RCC 7860 (cell line): Measurements from ENCODE around the gene PHF19.

Source experiments
- DNase-seq: peaks from one replicate; pipeline ENCODE4 v3.0.0-alpha.2; 2015; ENCODE audit warnings: low spot score
- FAIRE-seq: peaks from 2 replicates; lab custom pipeline; 2012; peaks lifted over from hg19 to GRCh38; lab: Jason Lieb, UNC

PHF19 gene

DNA sequence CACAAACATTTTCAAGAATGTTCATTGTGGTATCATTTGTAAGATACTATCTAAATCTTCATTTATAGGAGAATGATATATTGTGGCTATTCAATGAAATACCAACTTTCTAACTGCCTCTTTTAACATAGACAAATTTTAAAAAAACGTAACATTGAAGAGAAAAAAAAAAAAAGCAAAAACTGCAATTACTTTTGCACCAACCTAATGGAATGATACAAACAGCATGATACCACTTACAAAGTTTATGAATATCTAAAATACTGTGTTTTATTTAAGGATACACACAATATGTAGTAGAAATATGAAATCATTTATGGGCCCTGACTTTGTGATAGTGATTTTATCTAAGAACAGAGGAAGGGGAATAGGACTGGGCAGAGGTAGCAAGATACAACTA, 58.4 kb downstream of the PHF19 start:
- FAIRE-seq (no peak), DNase-seq (no peak)

DNA sequence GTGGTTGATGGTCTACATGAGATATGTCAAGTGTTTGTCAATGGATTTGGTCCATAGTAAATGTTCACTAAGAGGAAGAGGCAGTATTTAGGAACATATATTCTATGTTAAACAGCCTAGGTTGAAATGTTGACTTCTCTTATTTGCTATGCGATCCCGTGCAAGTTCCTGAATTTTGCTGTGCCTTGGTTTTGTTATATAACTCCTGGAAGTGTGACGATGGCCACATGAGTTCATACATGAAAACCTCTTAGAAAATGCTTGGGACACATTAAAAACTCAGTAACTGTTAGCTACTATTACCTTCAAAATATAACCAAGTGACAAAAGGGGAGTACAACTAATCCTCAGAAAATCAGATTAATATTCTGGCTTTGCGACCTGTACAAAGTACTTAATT, 61.9 kb downstream of the PHF19 start:
- FAIRE-seq (no peak), DNase-seq (no peak)

DNA sequence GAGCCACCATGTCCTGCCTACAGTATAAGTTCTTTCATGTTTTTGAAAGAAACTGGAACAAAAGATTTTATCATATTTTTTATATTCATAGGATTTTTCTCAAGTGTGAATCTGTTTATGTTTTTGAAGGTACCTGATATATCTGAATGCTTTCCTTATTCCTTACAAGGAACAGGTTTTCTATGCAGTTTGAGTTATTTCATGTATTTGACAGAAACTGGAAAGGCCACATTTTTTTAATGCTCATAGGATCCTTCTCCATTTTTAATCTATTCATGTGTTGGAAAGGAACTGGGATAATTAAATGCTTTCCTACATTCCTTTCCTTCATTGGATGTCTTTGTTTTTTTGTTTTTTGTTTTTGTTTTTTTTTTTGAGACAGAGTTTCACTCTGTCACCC, 68.1 kb downstream of the PHF19 start:
- DNase-seq, result no peak

DNA sequence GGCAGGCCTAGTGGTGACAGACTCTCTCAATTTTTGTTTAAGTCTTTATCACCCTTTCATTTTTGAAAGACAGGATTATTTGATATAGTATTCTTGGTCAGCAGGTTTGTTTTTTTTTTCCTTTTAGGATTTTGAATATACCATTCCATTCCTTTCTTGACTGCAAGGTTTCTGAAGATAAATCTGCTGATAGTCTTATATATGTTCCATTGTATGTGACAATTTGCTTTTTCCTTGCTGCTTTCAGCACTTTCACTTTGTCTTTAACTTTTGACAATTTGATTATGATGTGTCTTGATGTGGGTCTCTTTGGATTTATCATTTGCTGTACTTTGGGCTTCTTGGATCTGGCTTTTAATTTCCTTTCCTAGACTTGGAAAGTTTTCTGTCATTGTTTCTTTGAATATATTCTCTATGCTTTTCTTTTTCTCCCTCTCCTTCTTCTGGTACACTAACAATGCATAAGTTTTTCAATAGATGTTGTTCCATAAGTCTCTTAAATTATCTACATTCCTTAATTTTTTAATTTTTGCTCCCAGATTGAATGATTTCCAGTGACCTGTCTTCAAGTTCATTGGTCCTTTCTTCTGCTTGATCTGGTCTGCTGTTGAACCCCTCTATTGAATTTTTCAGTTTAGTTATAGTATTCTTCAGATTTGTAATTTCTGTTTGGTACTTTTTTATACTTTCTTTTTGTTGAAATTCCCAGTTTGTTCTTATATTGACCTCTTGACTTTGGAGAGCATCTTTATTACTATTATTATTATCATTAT, 69.2 kb downstream of the PHF19 start:
- FAIRE-seq, result no peak

More for the DNA sequence above, 68.1 kb downstream of the PHF19 start:
- FAIRE-seq, result no peak

More for the DNA sequence above, 69.2 kb downstream of the PHF19 start:
- DNase-seq, result no peak
